ENCODE results near the gene FCF1. TPM values are rescaled to one million over a fixed set of nuclear protein-coding genes. Genes with fewer than 3 reads are reported as not detected.

FCF1 gene
- 17.3 TPM for total RNA-seq

- ATAC-seq (peak; percentile 99), DNase-seq (ENCODE audit: low spot score) (peak; percentile 87)
Measured at GRCh38 chr14:74712499-74713394, at the start of gene FCF1, which contains the start of gene AREL1. Gene FCF1, plus strand, starts transcription at chr14:74713144. Its CDS starts 54 bp downstream, at chr14:74713198. Gene AREL1, minus strand, starts transcription at chr14:74713080. Its CDS starts 27,465 bp downstream, at chr14:74685615.

- no peak for DNase-seq (ENCODE audit: low spot score)
- peak; percentile 37 for ATAC-seq
Measured at GRCh38 chr14:74663884-74664283, 49.1 kb upstream of the FCF1 start.

GRCh38 chr14:74664717-74665116, 48.2 kb upstream of the FCF1 start:
- ATAC-seq (no peak), DNase-seq (ENCODE audit: low spot score) (no peak)

GRCh38 chr14:74667758-74668157, 45.2 kb upstream of the FCF1 start:
- no peak for ATAC-seq
- DNase-seq (ENCODE audit: low spot score), result no peak

GRCh38 chr14:74669256-74669655, 43.7 kb upstream of the FCF1 start:
- no peak for ATAC-seq
- no peak for DNase-seq (ENCODE audit: low spot score)

- ATAC-seq, result no peak
Measured at GRCh38 chr14:74669846-74670245, 43.1 kb upstream of the FCF1 start.

GRCh38 chr14:74670726-74671411, 42.1 kb upstream of the FCF1 start:
- DNase-seq (ENCODE audit: low spot score) (no peak), ATAC-seq (no peak)

More at GRCh38 chr14:74669846-74670245, 43.1 kb upstream of the FCF1 start:
- DNase-seq (ENCODE audit: low spot score), result no peak

GRCh38 chr14:74671789-74672188, 41.2 kb upstream of the FCF1 start:
- DNase-seq (ENCODE audit: low spot score) (no peak), ATAC-seq (no peak)

GRCh38 chr14:74673768-74674167, 39.2 kb upstream of the FCF1 start:
- no peak for ATAC-seq

GRCh38 chr14:74675219-74675618, 37.7 kb upstream of the FCF1 start:
- ATAC-seq (no peak), DNase-seq (ENCODE audit: low spot score) (no peak)

More at GRCh38 chr14:74673768-74674167, 39.2 kb upstream of the FCF1 start:
- DNase-seq (ENCODE audit: low spot score), result no peak

GRCh38 chr14:74682169-74682952, 30.6 kb upstream of the FCF1 start:
- no peak for DNase-seq (ENCODE audit: low spot score)
- no peak for ATAC-seq

- ATAC-seq, result no peak
- no peak for DNase-seq (ENCODE audit: low spot score)
Measured at GRCh38 chr14:74683406-74683805, 29.5 kb upstream of the FCF1 start.

- DNase-seq (ENCODE audit: low spot score) (no peak), ATAC-seq (peak; percentile 25)
Measured at GRCh38 chr14:74684434-74684833, 28.5 kb upstream of the FCF1 start.

GRCh38 chr14:74685056-74685455, 27.9 kb upstream of the FCF1 start:
- ATAC-seq (no peak), DNase-seq (ENCODE audit: low spot score) (no peak)

GRCh38 chr14:74685921-74686678, 26.8 kb upstream of the FCF1 start:
- no peak for ATAC-seq
- DNase-seq (ENCODE audit: low spot score), result no peak

GRCh38 chr14:74691456-74691855, 21.5 kb upstream of the FCF1 start:
- no peak for ATAC-seq
- DNase-seq (ENCODE audit: low spot score), result no peak

GRCh38 chr14:74693191-74693590, 19.8 kb upstream of the FCF1 start:
- DNase-seq (ENCODE audit: low spot score), result no peak
- ATAC-seq, result no peak

- ATAC-seq (no peak), DNase-seq (ENCODE audit: low spot score) (no peak)
Measured at GRCh38 chr14:74695406-74695805, 17.5 kb upstream of the FCF1 start.

GRCh38 chr14:74697011-74697410, 15.9 kb upstream of the FCF1 start:
- ATAC-seq (no peak), DNase-seq (ENCODE audit: low spot score) (no peak)

- no peak for ATAC-seq
Measured at GRCh38 chr14:74697543-74697942, 15.4 kb upstream of the FCF1 start.

More at GRCh38 chr14:74697543-74697942, 15.4 kb upstream of the FCF1 start:
- DNase-seq (ENCODE audit: low spot score), result no peak
